HG03521 (cell line): Measurements from ENCODE around the gene CEP85.

Source experiments
- ATAC-seq: cut with Tn5 transposase; IDR thresholded peaks from one replicate; pipeline ENCODE4 v1.9.1; 2021; ENCODE audit warnings: mild to moderate bottlenecking, moderate library complexity; ENCODE audit not compliant: unreplicated experiment

CEP85 gene

DNA sequence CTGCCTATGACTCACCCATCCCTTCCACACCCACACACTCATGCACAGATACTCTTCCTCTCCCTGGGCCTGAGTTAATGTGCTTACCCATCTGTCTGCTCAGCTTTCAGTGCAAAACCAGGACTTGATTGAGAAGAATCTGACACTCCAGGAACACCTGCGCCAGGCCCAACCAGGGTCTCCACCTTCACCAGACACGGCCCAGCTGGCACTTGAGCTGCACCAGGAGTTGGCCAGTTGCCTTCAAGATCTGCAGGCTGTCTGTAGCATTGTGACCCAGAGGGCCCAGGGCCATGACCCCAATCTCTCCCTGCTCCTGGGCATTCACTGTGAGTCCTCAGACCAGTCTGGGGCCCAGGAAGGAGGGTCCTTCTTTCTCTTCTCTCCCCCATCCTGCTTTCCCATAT lies 42.4 kb downstream of the CEP85 start:
- ATAC-seq, result no peak

DNA sequence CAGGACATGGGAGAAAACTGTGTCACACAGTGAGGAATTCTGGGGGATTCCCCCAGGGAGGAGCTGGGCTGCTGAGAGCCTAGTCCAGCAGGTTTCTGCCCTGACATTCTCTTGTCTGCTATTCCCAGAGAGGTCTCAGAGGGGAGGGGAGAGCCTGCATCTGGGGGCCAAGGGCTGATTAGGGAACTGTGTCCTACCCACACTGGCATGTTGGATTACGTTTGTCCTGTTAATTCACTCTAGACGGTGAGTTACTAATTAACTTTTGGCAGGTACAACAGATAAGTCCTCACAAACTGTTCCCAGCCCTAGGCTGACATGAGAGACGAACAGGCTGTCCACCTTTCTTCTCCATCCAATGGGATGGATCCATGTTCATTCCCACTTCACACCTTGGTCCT lies 43.3 kb downstream of the CEP85 start:
- no peak for ATAC-seq

DNA sequence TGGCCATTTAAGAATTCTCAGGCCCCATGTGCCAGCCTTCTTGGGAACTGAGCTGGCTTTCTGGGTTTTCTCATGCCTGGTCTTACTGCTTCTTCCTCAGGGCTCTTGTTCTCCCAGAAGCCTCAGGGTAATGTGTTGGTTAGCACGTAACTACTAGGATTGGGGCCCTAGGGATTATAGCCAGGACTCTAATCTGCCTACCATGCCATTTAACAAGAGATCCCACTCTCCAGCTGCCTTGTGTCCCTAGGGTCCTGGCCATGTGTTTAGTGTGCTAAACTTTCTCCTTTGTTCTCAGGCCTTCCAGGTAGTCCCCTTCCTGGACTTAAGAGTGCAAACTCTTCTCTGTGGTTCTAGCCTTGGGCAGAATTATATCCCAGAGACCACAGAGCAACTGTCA lies 43.7 kb downstream of the CEP85 start:
- ATAC-seq, result no peak

DNA sequence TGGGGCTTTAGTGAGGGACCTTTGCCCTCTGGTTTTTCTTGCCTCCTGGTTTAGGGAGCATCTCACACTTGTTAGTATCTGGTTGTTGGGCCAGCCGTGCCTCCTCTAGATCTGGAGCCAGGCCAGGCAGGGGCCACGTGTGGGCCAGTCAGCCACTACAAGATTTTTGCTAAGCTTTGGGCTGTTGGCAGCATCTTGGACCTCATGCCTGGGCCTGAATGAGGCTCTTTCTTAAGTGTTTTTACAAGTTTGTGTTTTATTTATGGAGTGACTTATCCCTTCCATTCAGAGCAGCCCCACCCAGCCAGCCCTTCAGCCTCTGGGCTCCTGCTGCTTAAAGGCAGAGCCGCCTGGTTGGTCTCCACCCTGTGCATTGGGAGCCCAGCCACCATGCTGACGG lies 44.3 kb downstream of the CEP85 start:
- no peak for ATAC-seq

DNA sequence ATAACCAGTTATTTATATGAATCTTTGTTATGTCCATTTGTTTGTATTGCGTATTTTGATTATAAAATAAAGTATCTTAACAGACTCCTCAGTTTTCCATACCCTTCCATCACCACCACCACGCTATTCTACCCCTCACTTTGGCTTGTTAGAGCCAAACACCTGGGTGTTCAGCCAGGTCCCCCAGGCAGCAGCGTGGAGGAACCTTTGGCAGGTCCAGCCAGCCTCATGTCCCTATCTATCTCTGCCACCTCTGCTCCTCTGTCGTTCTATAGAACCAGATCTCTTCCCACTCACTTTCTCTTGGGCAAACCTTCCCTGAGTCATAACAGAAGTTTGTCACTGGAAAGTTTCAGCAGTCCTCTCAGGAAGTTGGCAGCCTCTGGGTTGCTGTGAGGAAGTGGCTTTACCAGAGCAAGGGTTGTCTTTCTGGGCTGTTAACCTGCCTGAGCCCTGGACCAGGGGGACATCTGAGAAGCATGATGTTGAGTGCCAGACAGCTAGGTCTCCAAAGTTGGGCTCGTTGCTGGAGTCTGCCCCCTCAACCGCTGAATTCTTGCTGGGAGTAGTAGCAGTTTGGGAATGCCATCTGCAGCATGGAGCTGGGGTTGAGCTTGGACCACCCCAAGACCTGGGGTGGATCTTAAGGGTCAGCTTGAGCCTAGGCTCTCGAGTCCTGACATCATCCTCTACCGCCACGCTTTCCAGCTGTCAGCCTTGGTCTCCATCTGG lies 44.9 kb downstream of the CEP85 start:
- no peak for ATAC-seq

DNA sequence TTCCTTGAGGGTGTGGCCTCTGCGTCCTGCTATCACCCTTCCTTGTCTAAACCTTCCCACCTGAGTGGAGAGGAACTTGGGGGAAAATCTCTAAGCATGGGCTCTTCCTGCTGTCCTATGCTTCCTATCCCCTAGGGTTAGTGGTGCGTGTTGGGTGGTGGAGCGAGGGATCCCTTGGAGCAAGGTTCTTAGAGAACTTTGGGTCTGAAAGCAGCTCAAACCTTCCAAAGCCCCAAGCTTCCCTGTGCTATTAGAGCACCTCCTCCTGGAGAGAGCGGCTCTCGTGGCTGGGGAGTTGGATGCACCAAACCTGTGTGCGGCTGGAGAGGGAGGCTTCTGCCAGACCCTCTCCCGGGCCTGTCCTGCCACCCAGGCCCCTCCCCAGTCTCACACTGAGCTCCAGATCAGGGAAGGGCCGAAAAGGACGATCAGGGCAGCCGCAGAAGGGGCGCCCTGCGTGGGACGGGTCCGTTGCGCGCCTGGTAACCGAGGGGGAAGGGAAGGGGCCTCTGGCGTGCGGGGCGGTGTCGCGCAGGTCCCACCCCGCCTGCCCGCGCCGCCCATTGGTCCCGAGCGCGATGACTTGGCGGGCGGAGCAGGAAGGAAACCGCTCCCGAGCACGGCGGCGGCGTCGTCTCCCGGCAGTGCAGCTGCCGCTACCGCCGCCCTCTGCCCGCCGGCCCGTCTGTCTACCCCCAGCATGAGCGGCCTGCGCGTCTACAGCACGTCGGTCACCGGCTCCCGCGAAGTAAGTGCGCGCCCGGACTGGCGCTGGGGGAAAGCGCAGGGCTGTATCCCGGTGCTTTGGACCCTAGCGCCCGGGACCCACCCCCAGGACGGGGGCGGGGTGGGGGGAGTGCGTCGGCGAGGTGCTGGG lies 45.7 kb downstream of the CEP85 start, which contains the start of gene SH3BGRL3:
Gene SH3BGRL3, plus strand, starts transcription at position 631 of the 877 bp plus-strand sequence. Its CDS starts 70 bp downstream, at position 701.
- peak; percentile 60 for ATAC-seq

DNA sequence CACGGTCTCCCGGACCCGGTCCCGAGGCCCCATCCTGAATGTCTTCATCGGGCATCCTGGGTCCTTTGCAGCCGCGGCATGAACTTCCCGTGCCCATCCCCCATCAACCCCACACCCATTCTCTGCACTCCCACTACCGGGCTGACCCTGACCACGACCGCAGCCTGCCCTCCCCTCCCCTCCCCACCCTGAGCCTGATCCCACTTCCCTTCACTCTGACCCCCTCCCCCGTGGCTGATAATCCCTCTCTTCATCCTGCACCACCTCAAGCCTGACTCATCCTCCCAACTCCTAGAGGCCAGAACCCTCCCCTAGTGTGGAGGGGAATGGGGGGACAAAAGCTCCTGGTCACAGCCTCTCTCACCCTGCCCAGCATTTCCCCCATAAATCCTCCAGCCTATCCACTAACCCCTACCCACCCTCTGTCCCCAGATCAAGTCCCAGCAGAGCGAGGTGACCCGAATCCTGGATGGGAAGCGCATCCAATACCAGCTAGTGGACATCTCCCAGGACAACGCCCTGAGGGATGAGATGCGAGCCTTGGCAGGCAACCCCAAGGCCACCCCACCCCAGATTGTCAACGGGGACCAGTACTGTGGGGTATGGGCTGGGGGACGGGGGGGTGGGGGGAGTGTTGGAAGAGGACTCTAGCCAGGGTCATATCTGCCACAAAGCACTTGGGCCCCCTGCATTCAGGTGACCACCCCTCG lies 46.5 kb downstream of the CEP85 start:
- no peak for ATAC-seq

DNA sequence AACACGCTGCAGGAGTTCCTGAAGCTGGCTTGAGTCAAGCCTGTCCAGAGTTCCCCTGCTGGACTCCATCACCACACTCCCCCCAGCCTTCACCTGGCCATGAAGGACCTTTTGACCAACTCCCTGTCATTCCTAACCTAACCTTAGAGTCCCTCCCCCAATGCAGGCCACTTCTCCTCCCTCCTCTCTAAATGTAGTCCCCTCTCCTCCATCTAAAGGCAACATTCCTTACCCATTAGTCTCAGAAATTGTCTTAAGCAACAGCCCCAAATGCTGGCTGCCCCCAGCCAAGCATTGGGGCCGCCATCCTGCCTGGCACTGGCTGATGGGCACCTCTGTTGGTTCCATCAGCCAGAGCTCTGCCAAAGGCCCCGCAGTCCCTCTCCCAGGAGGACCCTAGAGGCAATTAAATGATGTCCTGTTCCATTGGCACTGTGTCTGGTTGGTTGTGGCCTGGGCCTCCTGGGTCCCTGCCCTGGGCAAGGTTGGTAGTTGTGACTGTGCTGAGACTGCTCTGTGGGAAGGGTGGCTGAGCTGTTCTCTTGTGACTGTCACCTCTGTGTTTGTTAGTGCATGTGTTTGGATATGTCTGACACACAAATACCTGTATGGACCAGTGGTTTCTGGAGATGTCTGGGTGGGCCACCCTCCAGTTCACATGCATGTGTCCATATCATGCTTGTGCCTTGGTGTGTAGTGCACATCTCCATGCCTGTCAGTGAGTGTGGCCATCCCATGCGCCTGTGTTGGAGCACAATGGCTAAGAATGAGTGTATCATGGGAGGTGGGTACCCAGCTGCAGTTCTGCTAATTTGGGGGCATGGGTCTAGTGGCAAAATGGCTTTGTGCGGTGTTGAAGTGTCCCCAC lies 47.3 kb downstream of the CEP85 start:
- ATAC-seq, result no peak

DNA sequence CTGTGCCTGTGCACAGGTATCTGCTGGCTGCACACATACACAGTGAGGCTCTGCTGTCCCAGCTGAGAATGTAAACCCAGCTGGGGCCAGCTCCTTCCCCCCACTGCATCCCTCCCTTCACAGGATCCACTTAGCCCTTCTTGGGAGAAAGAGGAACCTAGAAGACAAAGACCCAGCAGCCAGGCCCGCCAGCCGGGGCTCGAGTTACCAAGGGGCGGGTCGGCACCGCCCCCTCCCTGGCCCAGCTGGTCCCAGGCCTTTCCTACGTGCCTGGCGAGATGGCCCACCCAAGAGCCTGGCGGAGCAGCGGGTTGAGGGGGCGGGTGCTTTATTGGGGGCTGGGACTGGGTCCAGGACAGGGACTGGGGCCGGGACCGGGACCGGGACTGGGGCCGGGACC lies 48.0 kb downstream of the CEP85 start:
- ATAC-seq, result no peak

DNA sequence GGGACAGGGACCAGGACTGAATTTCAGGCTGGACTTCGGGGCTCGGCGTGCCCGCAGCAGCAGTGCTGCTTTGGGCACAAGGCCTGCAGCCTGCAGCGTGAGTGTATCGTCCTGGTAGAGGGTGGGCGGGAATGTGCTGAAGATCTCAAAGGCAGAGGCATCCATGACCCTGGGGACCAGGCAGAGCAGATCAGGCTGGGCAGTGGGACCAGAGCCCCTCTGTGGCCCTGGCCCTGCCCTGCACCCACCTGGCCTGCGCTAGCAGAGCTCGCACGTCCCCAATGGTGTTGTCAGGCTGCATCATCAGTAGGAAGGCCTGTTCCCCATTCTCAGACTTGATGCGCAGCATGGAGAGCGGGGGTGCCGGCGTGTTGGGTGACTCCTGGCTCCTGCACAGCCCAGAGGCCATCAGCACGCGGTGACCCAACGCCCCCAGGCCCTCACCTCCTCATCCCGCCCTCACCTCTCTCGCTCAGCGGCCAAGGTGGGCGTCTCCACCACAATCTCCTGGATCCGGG lies 48.5 kb downstream of the CEP85 start:
- ATAC-seq, result no peak

DNA sequence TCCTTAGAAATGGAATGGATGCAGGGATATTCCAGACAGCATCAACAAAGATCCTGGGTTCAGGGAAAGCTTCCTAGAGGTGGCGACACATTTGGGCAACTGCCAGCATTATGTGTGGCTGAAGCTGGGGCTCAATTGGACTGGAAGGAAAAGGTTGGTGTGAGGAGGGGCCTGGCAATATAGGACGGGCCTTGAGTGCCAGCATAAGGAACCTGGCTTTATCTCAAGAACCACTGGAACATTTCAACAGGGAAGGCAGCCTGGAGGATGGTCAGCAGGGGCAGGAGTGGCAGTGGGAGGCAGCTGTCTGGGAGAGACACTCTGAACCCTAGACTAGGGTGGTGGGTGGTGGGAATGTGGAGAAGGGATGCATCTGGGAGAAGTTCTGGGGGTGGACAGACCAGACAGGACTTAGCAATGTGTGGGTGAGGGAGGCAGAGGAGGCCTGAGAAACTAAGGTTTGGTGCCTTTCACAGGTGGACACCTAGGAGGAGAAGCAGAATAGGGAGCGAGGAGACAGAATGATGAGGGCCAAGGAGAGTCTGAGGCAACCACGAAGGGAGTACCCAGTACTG lies 49.4 kb downstream of the CEP85 start:
- ATAC-seq, result no peak

DNA sequence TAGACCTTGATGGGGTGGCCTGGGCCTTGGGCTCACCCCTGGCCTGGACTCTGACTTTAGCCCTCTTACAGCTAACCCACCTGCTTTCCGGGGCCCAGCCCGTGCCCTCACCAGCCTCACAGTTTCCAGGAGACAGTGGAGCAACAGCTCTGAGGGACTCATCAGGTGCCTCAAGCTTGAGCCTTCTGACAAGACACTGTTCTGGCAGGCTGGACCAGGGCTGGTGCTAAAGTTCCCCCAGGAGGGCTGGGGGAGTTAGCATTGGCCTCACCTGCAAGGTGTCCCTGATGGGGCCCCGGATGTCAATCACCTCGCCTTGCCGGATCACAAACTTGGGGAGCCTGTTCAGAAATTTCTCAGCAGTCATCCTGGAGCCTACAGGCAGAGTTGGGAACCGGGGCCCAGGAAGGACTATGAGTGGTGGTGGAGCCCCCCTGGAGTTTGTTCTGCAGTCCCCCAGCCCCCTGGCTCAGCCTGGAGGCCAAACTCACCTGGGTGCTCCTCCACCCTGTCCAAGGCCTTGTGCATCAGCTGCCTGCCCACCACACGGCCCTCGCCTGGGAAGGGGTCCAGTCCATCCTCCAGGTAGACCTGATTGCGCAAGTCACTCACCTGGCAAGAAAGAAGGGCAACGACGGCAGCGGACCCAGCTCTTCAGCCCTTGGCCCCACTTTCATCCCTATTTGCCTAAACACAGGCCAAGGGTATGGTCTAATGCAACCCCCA lies 50.0 kb downstream of the CEP85 start:
- ATAC-seq, result no peak

DNA sequence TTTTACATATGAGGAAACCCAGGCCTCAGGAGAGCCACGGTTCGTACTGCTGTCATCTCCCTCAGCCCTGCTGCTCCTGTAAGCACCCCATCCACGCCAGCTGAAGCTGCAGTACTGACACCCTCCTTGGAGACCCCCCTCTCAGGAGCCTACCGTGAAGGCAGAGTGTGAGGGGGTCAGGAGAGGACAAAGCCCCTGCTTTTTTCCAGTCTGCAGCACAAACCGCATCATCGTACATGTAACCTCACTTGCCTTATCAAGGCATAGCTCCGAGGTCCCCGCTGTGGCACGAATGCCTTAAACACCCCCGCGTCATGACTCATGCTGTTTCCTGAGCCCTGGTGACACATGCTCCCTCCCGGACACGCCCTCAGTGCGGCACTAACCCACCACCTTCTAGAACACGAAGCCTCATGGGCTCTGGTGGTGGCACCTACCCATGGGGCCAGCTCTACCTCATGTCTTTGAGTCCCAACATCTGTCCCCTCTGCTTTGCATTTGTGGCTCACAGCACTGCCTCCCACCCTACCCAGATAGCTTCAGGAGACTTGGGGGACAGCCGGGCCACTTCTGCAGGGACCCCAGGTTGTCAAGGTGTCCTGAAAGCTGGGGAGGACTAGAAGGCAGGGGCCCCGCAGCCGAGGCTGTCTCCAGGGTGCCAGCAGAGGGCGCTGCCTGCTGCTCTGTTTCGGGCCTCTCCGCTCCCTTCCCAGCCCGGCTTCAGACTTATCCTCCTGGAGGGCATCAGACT lies 50.8 kb downstream of the CEP85 start:
- no peak for ATAC-seq

DNA sequence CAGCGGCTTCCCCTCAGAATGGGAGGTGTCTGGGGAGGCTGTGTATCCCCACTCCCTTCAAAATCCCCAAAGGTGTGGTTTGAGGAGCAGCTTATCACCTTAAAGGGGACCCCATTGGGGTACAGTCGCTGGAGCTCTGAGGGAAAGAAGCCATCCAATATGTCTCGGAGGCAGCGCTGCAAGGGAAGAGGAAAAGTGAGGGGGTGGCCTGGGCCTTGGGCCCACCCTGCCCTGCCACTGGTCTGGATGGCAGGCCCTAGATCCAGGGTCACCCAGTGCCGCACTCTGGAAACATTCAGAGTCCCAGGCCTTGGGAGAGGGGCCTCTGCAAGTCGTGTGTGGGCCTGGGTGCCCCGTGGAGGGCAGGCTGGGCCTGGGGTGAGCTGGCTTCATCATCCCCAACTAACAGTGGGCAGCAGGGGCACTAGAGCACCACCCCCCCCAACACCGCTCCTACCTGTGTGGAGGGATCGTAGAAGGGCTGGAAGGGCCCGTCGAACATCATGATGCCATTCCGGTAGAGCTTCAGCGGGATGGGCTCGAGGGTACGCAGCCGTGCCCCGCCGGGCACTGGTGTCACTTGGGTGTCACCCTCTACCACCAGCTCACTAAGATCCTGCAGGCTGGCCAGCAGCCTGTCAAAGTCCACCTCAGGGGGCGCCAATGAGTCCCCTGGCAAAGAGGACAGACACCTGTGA lies 51.5 kb downstream of the CEP85 start:
- no peak for ATAC-seq

DNA sequence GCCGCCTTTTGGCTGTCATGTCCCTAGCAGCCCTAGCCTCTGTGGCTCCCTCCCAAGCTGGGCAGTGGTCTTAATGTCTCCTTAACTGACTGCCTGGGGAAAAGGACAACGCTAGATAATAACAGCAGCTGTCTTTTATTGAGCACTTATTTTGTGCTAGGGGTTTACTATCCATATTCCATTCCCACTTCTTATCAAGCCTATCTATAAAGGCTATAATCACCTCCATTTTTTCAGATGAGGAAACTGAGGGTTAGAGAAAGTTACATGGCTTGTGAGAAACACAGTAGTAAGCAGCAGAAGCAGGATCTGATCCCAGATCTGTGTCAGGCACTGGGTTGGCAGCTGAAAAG lies 52.0 kb downstream of the CEP85 start:
- ATAC-seq, result no peak

DNA sequence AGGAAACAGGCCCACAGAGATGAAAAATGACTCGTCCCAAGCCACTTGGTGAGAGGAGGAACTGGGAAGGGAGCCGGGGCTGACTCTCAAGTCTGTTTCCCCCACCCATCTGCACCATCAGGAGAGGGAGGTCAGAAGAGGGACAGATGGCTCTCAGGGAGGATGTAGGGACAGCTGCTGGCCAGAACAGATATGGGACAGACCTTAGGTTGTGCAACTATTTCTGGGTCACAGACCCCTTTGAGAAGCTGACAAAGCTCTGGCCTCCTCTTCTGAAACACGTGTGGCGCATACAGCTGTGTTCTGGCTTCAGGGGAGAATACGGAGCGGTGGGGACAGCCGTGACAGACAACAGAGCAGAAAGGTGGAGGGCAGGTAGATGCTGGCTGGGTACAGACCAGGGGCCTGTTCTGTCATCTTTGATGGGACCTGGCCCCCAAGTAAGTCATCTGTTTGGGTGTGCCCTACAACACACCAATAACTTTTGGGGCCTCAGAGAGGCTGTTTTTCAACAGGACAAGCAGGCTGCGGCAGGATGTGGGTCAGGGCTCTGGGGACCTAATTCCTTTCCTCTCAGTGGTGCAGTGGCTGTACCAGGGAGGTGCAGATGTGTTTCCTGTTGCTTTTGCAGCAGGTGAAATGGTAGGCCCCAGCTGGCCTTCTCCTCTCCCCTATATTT lies 53.2 kb downstream of the CEP85 start:
- ATAC-seq, result peak; percentile 35

DNA sequence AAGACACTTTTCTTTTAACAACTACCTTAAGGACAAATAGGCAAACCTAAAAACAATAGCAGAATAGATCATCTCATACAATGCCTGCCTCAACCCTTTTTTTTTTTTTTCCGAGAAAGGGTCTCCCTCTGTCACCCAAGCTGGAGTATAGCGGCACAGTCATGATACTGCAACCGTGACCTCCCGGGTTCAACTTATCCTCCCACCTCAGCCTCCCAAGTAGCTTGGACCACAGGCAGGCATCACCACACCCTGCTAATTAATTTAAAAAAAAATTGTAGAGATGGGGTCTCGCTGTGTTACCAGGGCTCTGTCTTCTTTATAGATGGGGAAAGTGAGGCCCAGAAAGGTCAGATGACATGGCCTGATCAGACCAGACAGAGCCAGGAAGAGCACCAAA lies 53.8 kb downstream of the CEP85 start:
- no peak for ATAC-seq
